Left lobe of liver (tissue), 2 donors: ENCODE data around the gene MRPS27. TPM values are rescaled to one million over a fixed set of nuclear protein-coding genes. Genes with fewer than 3 reads are reported as not detected.
A peak's percentile ranks its signal among the peaks of the same experiment; 100 is the strongest.

ENCODE experiments used
- ATAC-seq: fragments of 200-7000 bp; cut with Tn5 transposase; one replicate; pipeline ENCODE4 v1.9.1; 2020; ENCODE audit warnings: mild to moderate bottlenecking, moderate library complexity
- DNase-seq: peaks from one replicate; pipeline ENCODE4 v3.0.0-alpha.2; 2020; ENCODE audit warnings: low spot score
- total RNA-seq: library from RNA; stranded (reverse); gene quantifications from one replicate; pipeline ENCODE4 v1.2.1, GENCODE V29; 2021
- donor health status: DM: no; HTN: no; CAD: no; lungs with moderate emphysema.
- donor health status: DM: no; HTN: yes; CAD: no.

Gene MRPS27
- 23.9 TPM for total RNA-seq

DNA sequence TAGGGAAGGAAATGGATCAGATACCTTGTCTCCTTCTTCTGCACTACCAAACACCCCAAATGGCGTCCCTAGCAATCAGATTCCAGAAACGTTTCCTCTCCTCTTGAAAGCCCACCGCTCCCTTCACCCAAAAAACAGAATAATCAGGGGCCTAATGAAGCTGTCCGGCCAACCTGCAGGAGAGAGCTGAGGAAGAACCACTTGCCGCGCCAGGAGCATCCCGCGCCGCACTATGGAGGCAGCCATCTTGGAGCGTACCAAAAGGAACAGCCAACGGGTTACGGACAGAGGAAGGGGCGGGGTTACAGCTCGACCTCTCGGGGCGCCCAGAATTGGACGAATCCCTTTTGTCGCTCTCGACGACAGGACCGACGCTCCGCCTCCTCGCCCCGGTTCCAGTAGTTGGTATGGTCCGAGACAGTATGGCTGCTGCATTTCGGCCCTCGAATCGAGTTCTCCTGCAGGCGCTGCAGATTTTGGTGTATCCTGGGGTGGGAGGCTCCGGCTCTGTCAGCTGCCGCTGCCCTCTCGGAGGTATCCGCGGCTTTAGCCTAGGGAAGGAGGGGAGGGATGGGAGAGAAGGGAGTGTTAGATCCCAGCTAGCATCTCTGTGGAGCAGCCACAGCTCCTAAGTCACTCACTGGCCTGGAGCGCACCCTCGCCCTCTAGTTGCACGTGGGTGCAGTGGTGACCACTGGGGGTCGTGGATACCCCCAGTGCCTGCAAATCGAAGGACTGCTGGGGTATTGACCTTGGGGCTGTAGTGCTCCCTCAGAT lies at the start of gene MRPS27, which contains the start of gene PTCD2:
Gene MRPS27 (minus strand): TSS at position 265 of the 777 bp plus-strand sequence. CDS start 19 bp downstream, at position 246.
Gene PTCD2 (plus strand): TSS at position 398 of the 777 bp plus-strand sequence. CDS start 10 bp downstream, at position 408.
- DNase-seq: peak; percentile 95
- ATAC-seq: peak; percentile 99

DNA sequence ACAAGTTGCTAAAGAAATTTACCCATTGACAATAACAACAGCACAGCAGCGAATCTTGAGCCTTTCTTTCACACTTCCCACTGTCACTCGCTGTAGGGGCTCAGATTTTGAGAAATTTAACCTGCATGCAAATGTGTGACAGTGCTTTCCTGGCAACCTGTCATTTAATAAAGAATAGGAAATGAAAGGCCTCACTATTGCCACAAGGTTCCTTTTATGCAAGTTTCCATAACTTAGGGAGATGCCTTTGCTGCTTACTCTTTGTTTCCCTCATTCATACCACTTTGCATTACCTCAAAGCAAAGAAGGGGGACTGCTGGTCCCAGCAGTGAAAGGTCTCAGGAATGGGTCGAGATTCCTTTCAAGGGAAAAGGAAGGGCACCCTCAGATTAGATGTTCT lies 49.7 kb upstream of the MRPS27 start:
- no peak for ATAC-seq
- DNase-seq: no peak

DNA sequence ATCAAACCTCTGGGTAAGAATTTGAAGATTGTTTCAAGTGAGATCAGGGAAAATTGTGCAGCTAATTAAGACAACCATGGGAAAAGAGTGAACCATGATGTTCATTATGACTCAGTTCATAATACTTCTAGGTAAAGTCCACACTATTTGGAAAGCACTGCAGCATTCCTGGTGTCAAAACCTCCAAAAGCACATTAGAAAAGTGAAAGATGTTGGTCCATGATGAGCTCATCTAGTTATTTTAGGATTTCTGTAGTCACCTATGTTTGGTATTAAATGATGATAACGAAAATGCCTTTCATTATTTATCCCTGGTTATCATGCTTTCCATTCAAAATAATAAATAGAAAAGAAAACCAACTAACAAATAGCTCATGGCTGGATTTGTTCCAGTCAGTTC lies 49.3 kb upstream of the MRPS27 start:
- ATAC-seq: no peak
- DNase-seq: no peak

DNA sequence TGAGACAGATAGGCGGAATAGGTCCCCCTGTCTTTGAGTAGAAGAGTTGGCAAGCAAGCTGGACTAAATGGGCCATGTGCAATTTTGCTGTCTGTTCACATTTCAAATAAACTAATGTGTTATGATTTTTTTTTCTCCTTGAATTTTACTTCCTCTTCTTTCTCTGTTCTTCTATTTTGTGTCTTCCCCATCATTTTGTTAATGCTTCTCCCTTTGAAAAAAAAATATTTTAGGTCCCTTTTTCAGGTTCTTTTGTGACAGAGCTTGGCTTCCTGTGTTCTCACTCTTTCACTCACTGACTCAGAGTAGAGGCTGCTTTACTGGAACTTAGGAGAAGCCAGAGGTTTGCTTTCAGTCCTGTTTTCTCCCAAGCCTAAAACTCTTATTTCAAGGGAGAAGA lies 48.2 kb upstream of the MRPS27 start:
- no peak for ATAC-seq
- DNase-seq: no peak

DNA sequence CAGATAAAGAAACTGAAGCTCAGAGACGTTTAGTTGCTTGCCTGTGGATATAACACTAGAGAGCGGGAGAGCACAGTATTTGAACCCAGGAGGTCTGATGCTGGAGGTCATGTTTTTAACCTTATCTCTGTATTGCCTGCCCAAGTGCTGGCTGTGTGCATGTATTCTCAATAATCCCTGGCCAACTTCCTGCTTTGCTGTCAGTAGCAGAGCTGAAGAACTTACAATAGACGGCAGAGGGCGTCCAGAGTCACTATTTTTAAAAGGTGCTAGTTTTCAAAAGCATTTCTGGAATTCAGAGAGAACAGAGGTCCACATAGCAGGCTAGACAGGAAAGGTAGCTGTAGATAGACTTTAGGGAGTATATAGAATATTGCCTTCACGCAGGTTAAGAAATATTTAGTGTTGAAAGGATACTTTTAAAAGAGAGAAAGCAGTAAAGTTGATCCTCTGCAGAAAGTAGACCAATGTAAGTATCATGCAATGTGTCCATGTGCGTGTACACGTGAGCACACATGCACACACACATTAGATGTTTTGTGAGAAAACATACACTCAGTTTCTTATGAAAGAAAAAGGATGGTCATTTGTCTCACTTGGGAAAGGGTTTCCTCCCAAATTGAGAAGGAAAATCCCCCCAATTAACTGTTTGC lies 46.4 kb upstream of the MRPS27 start:
- DNase-seq (peak; percentile 54), ATAC-seq (peak; percentile 98)

DNA sequence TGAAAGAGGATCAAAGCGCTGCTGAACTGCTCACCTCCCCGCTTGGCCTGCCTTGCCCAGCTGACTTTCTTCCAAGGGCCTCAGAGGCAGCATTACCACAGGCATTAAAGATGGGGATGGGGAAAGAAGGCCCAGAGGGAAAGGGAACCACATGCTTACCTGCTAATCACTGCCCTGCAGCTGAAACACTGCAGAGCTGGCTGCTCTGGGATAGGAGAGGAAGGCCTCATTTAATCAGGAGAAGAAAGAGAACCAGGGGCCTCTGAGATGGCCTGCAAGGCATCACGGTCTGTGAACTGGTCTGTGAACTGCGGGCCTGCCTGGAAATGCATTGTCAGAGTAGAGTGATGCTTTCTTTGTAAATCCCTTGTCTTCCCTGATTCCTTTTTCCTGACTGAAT lies 44.9 kb upstream of the MRPS27 start:
- DNase-seq: no peak
- no peak for ATAC-seq

DNA sequence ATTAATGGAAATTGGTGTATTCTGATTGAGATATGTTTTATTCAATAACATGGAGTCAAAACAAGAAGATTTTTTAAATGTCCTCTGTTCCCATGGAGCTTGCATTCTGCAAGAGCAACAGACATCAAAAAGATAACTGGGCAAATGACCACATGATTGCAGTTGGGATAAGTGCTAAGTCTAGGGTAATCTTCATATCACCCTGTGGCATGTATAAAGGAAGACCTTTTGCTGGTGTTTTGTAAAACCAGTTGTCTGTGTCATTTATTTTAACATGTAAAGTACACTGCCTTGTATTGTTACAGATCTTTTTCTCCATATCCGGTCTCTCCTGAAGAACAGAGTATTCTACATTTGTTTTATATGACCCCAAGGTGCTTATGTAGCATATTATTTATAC lies 44.1 kb upstream of the MRPS27 start:
- DNase-seq (no peak), ATAC-seq (no peak)

DNA sequence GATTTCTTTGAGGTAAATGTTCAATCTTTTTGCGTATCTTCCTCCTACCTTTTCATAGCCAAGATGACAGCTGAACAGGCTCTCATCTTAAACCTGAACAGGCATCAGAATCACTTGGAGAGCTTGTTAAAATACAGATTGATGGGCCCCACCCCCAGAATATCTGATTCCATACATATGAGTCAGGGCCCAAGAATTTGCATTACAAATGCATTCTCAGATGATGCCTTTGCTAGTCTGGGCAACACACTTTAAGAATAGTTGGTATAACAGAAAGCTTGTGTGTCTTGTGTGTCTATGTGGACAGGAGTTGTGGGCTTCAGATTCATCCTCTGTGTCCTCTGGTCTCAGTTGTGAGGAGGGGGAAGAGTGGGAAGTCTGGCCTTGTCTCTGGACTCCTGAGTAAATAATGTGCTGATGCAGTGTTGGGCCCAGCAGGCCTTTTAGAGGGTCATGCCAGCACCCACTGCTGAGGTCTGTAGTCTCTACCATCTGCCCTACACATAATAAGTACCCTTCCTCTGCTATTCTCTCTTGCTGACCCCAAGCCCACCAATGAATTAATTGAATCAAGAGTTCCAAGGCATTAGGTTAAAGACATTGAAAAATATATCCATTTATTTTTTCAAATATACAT lies 43.2 kb upstream of the MRPS27 start:
- DNase-seq (no peak), ATAC-seq (no peak)

DNA sequence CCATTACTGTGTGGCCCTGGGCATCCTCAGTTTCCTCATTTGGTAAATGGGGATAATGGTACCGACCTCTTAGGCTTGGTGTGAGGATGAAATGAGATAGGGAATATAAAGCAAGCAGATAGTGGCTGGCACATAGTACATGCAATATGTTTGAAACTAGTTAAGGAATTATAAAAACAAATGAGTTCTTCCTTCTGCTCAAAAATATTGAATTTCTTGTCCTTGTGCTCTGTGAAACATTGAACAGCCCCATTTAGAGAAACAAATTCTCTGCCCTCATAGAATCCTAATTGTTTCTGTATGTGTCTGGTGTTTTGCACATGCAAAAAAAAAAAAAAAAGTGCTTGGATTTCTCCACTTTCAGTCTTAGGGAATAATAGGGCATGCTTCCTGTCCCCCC lies 39.8 kb upstream of the MRPS27 start:
- DNase-seq: no peak
- no peak for ATAC-seq

DNA sequence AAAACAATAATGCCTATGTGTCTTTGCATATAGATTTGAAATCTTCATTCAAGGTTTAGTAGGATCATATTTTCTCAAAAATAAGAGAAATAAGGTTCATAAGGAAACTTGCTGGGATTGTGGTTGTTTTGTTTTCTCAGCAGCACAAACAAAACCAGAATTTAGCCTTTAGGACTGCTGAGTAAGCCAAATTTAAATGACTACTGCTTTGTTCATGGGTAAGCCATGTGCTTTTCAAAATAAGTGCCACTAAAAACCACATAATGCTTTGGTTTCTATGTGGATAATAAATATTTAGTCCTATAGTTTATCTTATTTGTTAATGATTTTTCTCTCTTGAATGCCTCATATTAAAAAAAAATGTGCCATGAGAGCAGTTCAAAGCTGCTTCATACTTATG lies 38.9 kb upstream of the MRPS27 start:
- DNase-seq: no peak
- no peak for ATAC-seq

DNA sequence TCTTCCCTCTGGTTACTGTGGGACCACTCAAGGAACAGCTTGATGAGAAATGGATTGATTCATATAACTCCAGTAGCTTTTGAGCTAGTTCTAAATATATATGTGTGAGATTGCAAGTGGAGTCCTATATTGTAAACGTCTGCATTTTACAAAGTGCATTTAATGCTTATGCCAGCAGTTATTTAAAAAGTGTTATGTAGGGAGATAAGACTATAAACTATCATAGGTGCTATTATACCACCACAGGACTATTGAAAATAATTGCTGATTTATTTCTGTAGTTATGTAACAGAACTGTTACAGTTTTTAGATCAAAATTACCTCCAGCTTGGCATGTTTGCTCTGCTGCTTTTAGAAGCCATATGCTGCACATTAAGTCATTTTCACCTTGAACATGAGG lies 36.3 kb upstream of the MRPS27 start:
- no peak for DNase-seq
- no peak for ATAC-seq

DNA sequence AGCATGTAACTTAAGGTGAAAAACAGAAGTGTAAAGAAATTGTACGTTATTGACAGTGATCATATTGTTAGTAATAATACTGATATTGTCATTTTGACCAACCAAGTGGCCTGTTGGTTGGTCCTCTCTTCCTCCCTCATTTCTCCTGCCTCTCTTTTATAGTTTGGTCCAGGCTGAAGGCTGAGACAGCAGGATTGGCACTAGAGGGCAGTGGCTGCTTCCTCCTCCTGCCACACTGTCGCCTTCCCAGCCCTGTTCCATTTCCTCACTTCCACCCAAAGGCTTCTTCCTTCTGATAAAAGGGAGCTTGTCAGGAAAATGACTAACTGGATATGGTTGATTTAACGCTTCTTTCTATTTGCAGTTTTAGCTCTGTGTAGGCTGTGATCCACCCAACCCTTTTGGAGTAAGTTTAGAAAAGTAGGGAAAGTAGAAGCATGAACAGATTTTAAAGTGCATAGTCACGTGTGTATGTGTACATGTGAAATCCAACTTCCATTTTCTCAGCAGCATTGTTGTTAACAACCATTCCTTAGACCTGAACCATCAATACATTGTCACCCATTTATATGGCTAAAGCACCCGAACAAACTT lies 35.8 kb upstream of the MRPS27 start:
- no peak for DNase-seq
- ATAC-seq: peak; percentile 69

DNA sequence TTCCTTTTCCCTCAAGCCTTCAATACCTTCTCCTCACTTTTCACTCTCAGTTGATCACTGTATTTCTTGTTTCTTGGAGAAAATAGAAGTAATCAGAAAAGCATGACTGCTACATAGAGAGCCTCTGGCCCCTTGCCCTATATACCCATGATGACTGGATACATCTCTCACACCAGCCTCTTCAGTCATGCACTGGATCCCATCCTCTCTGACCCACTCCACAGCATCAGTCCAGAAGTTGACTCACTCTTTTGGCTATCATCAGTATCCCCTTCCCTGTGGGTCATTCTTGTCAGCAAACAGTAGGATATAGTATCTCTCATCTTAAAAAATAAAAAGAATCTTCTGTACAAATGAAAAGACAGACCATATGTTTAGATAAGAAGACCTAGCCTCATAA lies 33.0 kb upstream of the MRPS27 start:
- DNase-seq (no peak), ATAC-seq (no peak)

DNA sequence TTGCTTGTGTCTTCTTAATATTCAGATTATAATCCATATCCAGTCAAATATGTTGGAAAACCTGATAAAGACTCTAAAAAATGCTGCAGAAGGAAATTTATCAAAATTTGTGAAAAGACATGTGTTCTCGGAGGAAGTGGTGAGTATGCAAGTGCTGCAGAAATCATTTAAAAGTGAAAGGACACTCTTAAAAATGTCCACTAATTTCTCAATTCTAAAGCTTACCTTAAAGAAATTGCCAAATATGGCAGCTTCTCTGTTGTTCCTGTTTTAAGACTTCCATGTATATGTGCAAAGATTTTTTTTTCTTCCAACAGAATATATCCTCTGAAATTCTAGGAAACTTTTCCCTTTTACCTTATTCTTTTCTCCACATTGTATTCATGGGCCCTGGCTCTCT lies 32.6 kb upstream of the MRPS27 start:
- ATAC-seq (no peak), DNase-seq (no peak)

DNA sequence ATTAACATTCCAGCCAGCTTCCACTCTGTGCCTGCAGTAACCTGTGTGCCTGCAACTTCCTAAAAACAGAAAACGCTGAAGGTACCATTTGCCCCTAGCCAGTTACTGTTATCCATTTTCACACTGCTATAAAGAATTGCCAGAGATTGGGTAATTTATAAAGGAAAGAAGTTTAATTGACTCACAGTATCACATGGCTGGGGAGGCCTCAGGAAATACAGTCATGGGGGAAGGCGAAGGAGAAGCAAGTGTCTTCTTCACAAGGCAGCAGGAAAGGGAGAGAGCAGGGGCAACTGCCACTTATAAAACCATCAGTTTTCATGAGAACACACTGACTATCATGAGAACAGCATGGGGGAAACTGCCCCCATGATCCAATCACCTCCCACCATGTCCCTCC lies 31.3 kb upstream of the MRPS27 start:
- ATAC-seq (no peak), DNase-seq (no peak)

DNA sequence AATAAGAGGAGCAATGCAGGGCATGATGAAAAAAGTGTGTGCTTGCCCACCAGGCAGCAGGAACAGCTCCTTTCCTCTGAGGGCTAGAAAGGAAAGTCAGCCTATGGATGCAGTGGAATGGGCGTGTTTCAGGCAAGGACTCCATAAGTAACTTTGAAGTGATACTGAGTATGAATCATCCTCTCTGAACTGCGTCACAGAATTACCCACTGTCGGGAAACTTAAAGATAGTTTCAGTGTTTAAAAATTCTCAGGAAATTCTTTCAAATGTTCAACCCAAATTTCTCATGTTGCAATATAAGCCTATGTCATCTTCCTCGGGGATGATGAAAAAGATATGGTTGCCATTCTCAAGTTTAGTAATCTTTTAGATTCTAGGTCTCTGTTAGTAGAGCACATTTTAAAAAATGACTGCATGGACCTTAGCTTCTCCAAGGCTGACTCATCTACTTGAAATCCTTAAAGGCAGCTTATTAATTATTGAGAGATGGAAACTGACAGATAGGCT lies 27.8 kb upstream of the MRPS27 start:
- ATAC-seq: no peak
- no peak for DNase-seq

DNA sequence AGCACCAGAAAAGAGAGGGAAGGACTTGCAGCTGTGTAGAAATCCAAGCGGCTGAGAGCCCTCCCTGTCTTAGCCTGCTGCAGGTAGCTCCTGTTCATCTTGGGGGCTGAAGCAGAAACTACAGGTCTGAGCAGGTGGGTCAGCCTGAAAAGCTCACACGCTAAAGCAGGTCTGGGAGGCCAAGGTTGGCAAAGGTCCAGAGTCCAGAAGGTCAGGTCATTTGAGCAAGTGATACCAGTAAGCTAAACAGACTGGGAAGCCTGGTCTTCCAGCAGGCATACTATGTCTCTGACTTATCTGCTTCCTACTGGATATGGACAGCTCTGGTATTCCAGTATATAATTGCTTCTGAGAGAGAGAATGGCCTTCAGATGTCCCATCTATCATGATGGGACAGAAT lies 26.4 kb upstream of the MRPS27 start:
- ATAC-seq (peak; percentile 99), DNase-seq (peak; percentile 84)

DNA sequence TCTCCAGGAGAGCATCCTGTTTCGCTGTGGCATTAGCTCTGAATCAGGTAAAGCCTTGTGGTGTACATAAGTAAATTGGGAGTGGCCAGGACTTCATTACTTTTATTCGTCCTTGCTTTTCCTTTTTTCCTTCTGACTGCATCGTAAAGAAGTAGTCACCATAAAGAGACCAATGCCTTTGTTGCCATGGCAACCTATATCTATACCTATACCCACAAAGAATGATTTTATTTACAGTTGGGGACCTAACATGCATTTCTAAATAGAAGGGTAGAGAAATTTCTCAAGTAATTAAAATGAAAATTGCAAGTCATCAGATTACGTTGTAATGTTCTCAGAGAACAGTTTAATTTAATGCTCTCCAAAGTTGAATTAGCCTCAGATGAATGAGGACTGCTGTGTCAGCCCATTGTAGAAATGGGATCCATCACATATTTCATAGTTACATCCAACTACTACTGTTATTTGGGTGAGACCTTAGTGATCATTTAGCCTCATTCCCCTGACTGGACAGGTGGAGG lies 18.7 kb upstream of the MRPS27 start:
- DNase-seq (no peak), ATAC-seq (no peak)

DNA sequence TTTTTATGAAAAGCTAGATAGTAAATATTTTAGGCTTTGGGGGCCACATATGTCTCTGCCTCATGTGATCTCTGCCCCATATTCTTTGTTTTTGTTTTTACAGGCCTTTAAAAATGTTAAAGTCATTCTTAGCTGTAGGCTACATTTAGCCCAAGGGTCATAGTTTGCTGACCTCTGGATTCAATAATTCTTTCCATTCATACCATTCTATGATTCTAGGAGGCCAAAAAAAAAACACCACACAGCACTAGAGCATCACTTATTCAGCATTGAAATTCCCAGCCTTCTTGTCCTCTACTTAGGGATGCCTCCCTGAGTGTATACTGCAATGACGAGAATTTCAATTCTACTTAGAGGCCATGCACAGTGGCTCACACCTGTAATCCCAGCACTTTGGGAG lies 17.1 kb upstream of the MRPS27 start:
- DNase-seq (no peak), ATAC-seq (no peak)

DNA sequence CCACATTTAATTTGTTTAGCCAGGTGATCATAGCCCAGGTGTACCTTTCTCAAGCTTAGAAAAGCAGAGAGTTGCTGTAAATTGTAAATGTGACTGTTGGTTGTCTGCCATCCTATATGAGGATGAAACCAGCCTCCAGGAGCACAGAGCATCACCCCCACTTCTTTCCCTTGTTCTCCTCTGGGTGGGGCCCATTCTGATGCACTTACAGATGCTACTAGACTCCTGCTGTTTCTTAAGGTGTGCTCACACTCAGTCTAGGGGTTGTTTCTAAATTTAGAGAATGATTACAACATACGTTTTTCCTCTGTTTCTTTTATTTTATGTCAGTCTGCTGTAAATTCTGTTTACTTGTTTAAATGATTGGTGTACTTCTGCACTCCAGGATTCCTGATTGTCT lies 10.7 kb upstream of the MRPS27 start:
- DNase-seq (no peak), ATAC-seq (no peak)

DNA sequence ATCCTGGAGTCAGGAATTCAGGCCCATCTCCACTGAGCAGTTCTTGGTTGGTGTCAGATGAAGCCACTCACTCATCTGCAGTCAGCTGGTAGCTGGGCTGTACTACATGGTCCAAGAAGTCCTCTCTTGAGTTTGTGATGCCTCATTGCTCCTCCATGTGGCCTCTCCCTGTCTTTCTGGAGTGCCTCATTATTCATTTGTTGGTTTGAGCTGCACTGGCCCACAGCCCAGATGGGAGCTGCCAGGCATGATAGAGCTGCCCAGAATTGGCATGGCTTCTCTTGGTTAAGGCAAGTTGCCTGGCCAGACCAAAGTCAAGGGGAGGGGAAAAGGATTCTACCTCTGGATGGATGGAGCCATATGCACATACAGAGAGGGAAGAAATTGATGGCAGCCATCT lies 8.1 kb upstream of the MRPS27 start:
- ATAC-seq (peak; percentile 99), DNase-seq (peak; percentile 81)
